Panc1 (cell line): Measurements from ENCODE around the gene RIC1. TPM values are rescaled to one million over a fixed set of nuclear protein-coding genes. Genes with fewer than 3 reads are reported as not detected.
"Not testable (repeated sequence)": the region's sequence is repeated elsewhere in the genome, so short reads cannot be mapped to it uniquely, and the experiment has no call there.

ENCODE experiments used
- ATAC-seq: fragments of 200-7000 bp; cut with Tn5 transposase; 2 replicates; pipeline ENCODE4 v1.9.1; 2020; ENCODE audit warnings: mild to moderate bottlenecking, moderate library complexity
- BruUV-seq: library from RNA; stranded (reverse); fragments of 400-500 nt; replicated peaks from 2 replicates; lab custom pipeline; 2021; lab: Mats Ljungman, UMichigan
- CTCF ChIA-PET: fragments of 300-600 bp; sonication (Branson Sonifier 250); formaldehyde crosslinking; loops from one replicate; lab custom pipeline; 2022; ENCODE audit warnings: antibody characterized with exemption; lab: Charles Lee
- POLR2A ChIA-PET: fragments of 300-600 bp; sonication (Branson Sonifier 250); formaldehyde crosslinking; loops from one replicate; lab custom pipeline; 2022; ENCODE audit warnings: antibody characterized with exemption; lab: Charles Lee
- DNase-seq: peaks from one replicate; pipeline ENCODE4 v3.0.0-alpha.2; 2010; ENCODE audit warnings: low read depth, low spot score
- H3K27ac ChIP-seq: 2 replicates; pipeline ENCODE4 v1.5.1; 2011; ENCODE audit warnings: mild to moderate bottlenecking, low read length, inconsistent platforms
- H3K27me3 ChIP-seq: fragments of 200-500 bp; sonication (Bioruptor generic); 2 replicates; pipeline ENCODE4 v1.6.0; 2014; ENCODE audit warnings: low read length, inconsistent platforms; ENCODE audit not compliant: control insufficient read depth, insufficient read depth
- H3K36me3 ChIP-seq: fragments of 200-500 bp; sonication (Bioruptor generic); 2 replicates; pipeline ENCODE4 v1.5.1; 2014; ENCODE audit warnings: inconsistent platforms, mild to moderate bottlenecking, low read length, moderate library complexity; ENCODE audit not compliant: control insufficient read depth, insufficient read depth
- H3K4me1 ChIP-seq: 2 replicates; pipeline ENCODE4 v1.5.1; 2011; ENCODE audit warnings: inconsistent platforms, mild to moderate bottlenecking, low read length, moderate library complexity; ENCODE audit not compliant: control insufficient read depth, insufficient read depth
- H3K4me3 ChIP-seq, 2 experiments: 2 replicates each; pipeline ENCODE4 v1.5.1; 2011 to 2012; ENCODE audit warnings: low read depth in 2 of 2, low read length in 2 of 2, mild to moderate bottlenecking in 2 of 2, inconsistent platforms in 1 of 2, moderate library complexity in 1 of 2
- H3K9me3 ChIP-seq: fragments of 200-500 bp; sonication (Bioruptor generic); 2 replicates; pipeline ENCODE4 v1.5.1; 2014; ENCODE audit warnings: low read depth, mild to moderate bottlenecking, inconsistent platforms, low read length, moderate library complexity; ENCODE audit not compliant: control insufficient read depth, insufficient read depth
- CTCF ChIP-seq: fragments of 450-650 bp; IDR thresholded peaks from 2 replicates; pipeline ENCODE4 v1.5.1; 2017; ENCODE audit warnings: mild to moderate bottlenecking
- POLR2AphosphoS5 ChIP-seq: IDR thresholded peaks from 2 replicates; pipeline ENCODE4 v1.6.1; 2012; ENCODE audit warnings: mild to moderate bottlenecking, low read depth, low read length, moderate library complexity
- REST ChIP-seq, 2 experiments: IDR thresholded peaks; 2 replicates each; pipeline ENCODE4 v1.6.1; 2011 to 2012; ENCODE audit warnings: low read depth in 2 of 2, control low read depth in 1 of 2, low read length in 1 of 2, mild to moderate bottlenecking in 1 of 2, moderate library complexity in 1 of 2; ENCODE audit not compliant: insufficient read depth in 1 of 2
- SIN3A ChIP-seq: IDR thresholded peaks from 2 replicates; pipeline ENCODE4 v1.6.1; 2012; ENCODE audit warnings: low read depth, mild to moderate bottlenecking, low read length, moderate library complexity, borderline replicate concordance; ENCODE audit not compliant: insufficient read depth
- TCF7L2 ChIP-seq: IDR thresholded peaks from 2 replicates; pipeline ENCODE4 v1.6.1; 2011; ENCODE audit warnings: mild to moderate bottlenecking, low read depth, low read length, inconsistent platforms
- in situ Hi-C: cut with HindIII; loops from 2 replicates; pipeline ENCODE4 v1.10.0; 2016; ENCODE audit warnings: low sequenced_read_pairs, low pct_unique_long_range_greater_than_20kb
- intact Hi-C: fragments of 100-400 bp; cut with micrococcal nuclease; formaldehyde crosslinking; loops from one replicate; pipeline ENCODE4 v1.10.0; 2022; ENCODE audit not compliant: unreplicated experiment
- total RNA-seq: library from RNA; stranded (reverse); gene quantifications from one replicate; pipeline ENCODE4 v1.2.1, GENCODE V29; 2021; ENCODE audit not compliant: unreplicated experiment

RIC1 gene
- total RNA-seq, 1 experiment from 2014 or later: 7.0 TPM

- in situ Hi-C loops: no loop called here
- Histone ChIP-seq H3K27me3 (no peaks in the 10 kb centered on the region), H3K4me3 (no peak overlapping the region), H3K4me1 (no peaks in the 10 kb centered on the region), H3K9me3 (no peaks in the 10 kb centered on the region), H3K36me3 (no peaks in the 10 kb centered on the region), H3K27ac (no peak overlapping the region)
- DNase-seq (no peak), ATAC-seq (no peak)
- intact Hi-C loops: no loop called here
- ChIA-PET CTCF (no interaction called here), POLR2A (no interaction called here)
- TF ChIP-seq CTCF: no peak
- TF ChIP-seq POLR2AphosphoS5: no peak
- TF ChIP-seq REST (IDR thresholded peaks at IDR 0.05; ENCODE audit: insufficient read depth in 1 of 2, low read depth in 2 of 2, low read length in 1 of 2): no peak
- no peak for TF ChIP-seq SIN3A
- no peak for TF ChIP-seq TCF7L2
- no TSS peak for BruUV-seq
Observed at GRCh38 chr9:5715548-5716127, 86.7 kb downstream of the RIC1 start.

GRCh38 chr9:5717434-5717833 lies 88.5 kb downstream of the RIC1 start:
- CTCF ChIA-PET, DNase-seq, in situ Hi-C loops: not testable (repeated sequence)

GRCh38 chr9:5718296-5719032 lies 89.6 kb downstream of the RIC1 start:
- intact Hi-C loops: no loop called here
- POLR2A ChIA-PET: no interaction called here
- Histone ChIP-seq H3K27ac (no peak overlapping the region), H3K9me3 (no peaks in the 10 kb centered on the region), H3K4me1 (no peaks in the 10 kb centered on the region), H3K36me3 (no peaks in the 10 kb centered on the region), H3K4me3 (no peak overlapping the region), H3K27me3 (no peaks in the 10 kb centered on the region)
- no peak for TF ChIP-seq TCF7L2
- no peak for TF ChIP-seq REST (IDR thresholded peaks at IDR 0.05; ENCODE audit: insufficient read depth in 1 of 2, low read depth in 2 of 2, low read length in 1 of 2)
- no peak for TF ChIP-seq CTCF
- TF ChIP-seq SIN3A: no peak
- TF ChIP-seq POLR2AphosphoS5: no peak
- DNase-seq (no peak), ATAC-seq (no peak)
- CTCF ChIA-PET: no interaction called here
- in situ Hi-C loops: no loop called here
- BruUV-seq: no TSS peak

More at GRCh38 chr9:5717434-5717833, 88.5 kb downstream of the RIC1 start:
- H3K9me3 ChIP-seq, H3K4me1 ChIP-seq, H3K36me3 ChIP-seq, ATAC-seq, H3K4me3 ChIP-seq, H3K27ac ChIP-seq, intact Hi-C loops, BruUV-seq, POLR2A ChIA-PET, H3K27me3 ChIP-seq: not testable (repeated sequence)
